Psoas muscle (tissue), 8 donors: ENCODE measurements around the gene STX1A. TPM values are rescaled to one million over a fixed set of nuclear protein-coding genes. Genes with fewer than 3 reads are reported as not detected.

ENCODE experiments used
- ATAC-seq, 4 donors: fragments of 200-7000 bp; cut with Tn5 transposase; one replicate each; pipeline ENCODE4 v1.9.1; 2020; ENCODE audit warnings: moderate library complexity in 3 of 4, mild to moderate bottlenecking in 2 of 4
- DNase-seq, 2 donors: peaks; one replicate each; pipeline ENCODE4 v3.0.0-alpha.2; 2020
- H3K27ac ChIP-seq: fragments of 200-600 bp; one replicate; pipeline ENCODE4 v1.8.0; 2022
- H3K27me3 ChIP-seq, 3 donors: fragments of 200-600 bp in 1 of 3; one replicate each; pipeline versions ENCODE4 v1.6.1 to v1.8.0; 2013 to 2022; ENCODE audit warnings: low read length in 2 of 3, mild to moderate bottlenecking in 2 of 3, moderate library complexity in 1 of 3; ENCODE audit not compliant: insufficient read depth in 3 of 3
- H3K36me3 ChIP-seq, 2 donors: fragments of 200-600 bp in 1 of 2; one replicate each; pipeline versions ENCODE4 v1.6.1 to v1.8.0; 2013 to 2022; ENCODE audit warnings: low read depth in 1 of 2, mild to moderate bottlenecking in 1 of 2, moderate library complexity in 1 of 2; ENCODE audit not compliant: insufficient read depth in 1 of 2
- H3K4me1 ChIP-seq: fragments of 200-600 bp; one replicate; pipeline ENCODE4 v1.8.0; 2022
- H3K4me3 ChIP-seq: fragments of 200-600 bp; one replicate; pipeline ENCODE4 v1.8.0; 2022; ENCODE audit warnings: mild to moderate bottlenecking
- H3K9me3 ChIP-seq: fragments of 200-600 bp; one replicate; pipeline ENCODE4 v1.8.0; 2022
- WGBS, 3 donors: extraction: QIAGEN DNeasy Blood & Tissue Kit; methylation state at CpG; one replicate each; pipeline versions ENCODE4 v1.1.6 to v1.1.7; 2013; 5-methylcytosine and 5-hydroxymethylcytosine counted together
- intact Hi-C, 2 donors: fragments of 100-400 bp; cut with DNase I; formaldehyde crosslinking; loops; one replicate each; pipeline versions ENCODE4 v1.11.0 to v1.14.2; 2022
- polyA plus RNA-seq, 3 donors: library from polyadenylated mRNA; stranded (reverse); fragments of 200-250 nt; gene quantifications; one replicate each; pipeline ENCODE4 v1.2.3, GENCODE V29; 2013
- total RNA-seq, 4 donors: library from RNA; stranded (reverse); fragmentation: NEBNext Ultra II Directional in 2 of 4; extraction: Animal tissue kit (Norgen Biotek cat#: 25700) in 2 of 4; gene quantifications; one replicate each; pipeline versions ENCODE4 v1.2.1 to v1.2.4, GENCODE V29; 2021 to 2023
- TF ChIP-seq, protein P1 (sequence below): fragments of 200-600 bp; IDR thresholded peaks from one replicate; pipeline ENCODE4 v1.8.0; 2022; ENCODE audit warnings: antibody characterized with exemption
- donor health status: healthy with polysubstance abuse.
- donor health status: DM: no; HTN: no; CAD: no; lungs with moderate emphysema.
- donor health status: Bipolar disorder and iron deficiency.
- donor health status: healthy.
- donor health status: DM: yes; HTN: yes; CAD: no.
- donor health status: DM: no; HTN: no; CAD: no.
- donor health status: DM: no; HTN: no; CAD: no.
- donor health status: DM: yes; HTN: yes; CAD: no.

The STX1A gene
- total and polyA plus RNA-seq, 7 donors = 1.9 to 5.4 (median 2.8) TPM

DNA sequence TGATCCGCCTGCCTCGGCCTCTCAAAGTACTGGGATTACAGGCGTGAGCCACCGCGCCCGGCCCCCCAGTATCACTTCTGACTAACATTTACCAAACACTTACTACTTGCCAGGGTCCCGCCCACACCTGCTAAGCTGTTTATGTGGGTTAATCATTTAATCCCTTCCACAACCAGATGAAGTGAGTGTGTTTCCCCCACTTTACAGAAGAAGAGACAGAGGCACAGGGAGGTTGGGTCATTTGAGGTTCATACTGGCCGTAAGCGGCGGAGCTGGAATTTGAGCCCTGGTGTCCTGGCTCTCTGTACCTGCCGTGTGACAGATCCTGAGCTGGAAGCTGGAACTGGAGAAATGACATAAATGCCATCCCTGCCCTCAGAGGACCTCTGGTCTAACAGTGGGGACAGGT lies 66.9 kb downstream of the STX1A start:
- intact Hi-C loops = no loop called here
- Histone ChIP-seq H3K4me1 (no peaks in the 10 kb centered on the region), H3K27ac (no peak overlapping the region), H3K36me3 (no peaks in the 10 kb centered on the region), H3K27me3 (peaks cover 0 to 18% (median 11%) of the 10 kb centered on the region in 3 donors), H3K9me3 (no peaks in the 10 kb centered on the region), H3K4me3 (no peak overlapping the region)
- TF ChIP-seq, protein P1, sequence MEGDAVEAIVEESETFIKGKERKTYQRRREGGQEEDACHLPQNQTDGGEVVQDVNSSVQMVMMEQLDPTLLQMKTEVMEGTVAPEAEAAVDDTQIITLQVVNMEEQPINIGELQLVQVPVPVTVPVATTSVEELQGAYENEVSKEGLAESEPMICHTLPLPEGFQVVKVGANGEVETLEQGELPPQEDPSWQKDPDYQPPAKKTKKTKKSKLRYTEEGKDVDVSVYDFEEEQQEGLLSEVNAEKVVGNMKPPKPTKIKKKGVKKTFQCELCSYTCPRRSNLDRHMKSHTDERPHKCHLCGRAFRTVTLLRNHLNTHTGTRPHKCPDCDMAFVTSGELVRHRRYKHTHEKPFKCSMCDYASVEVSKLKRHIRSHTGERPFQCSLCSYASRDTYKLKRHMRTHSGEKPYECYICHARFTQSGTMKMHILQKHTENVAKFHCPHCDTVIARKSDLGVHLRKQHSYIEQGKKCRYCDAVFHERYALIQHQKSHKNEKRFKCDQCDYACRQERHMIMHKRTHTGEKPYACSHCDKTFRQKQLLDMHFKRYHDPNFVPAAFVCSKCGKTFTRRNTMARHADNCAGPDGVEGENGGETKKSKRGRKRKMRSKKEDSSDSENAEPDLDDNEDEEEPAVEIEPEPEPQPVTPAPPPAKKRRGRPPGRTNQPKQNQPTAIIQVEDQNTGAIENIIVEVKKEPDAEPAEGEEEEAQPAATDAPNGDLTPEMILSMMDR = no peak
- 59 to 72% (median 69%) methylated on average over 10 to 11 of the region's 11 CpGs for WGBS, 3 donors
- no peak for DNase-seq
- no peak for ATAC-seq

DNA sequence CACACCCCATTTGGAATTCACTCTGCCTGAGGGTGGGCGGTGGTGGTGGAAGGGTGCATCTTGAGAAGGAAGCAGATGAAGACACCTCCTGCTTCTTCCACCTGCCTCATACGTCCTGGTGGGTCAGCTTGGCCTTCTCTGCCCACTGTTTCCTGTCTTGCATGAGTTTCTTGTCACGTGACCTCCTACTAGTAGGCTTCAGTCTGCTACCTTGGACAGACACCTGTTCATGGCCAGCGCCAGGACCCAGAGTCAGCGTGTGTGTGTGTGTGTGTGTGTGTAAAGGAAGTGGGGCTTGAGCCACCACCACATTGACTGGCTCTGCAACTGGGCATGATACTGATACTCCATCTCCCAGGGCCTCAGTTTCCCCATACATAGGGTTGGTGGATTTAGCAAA lies 68.9 kb downstream of the STX1A start:
- intact Hi-C loops = no loop called here

DNA sequence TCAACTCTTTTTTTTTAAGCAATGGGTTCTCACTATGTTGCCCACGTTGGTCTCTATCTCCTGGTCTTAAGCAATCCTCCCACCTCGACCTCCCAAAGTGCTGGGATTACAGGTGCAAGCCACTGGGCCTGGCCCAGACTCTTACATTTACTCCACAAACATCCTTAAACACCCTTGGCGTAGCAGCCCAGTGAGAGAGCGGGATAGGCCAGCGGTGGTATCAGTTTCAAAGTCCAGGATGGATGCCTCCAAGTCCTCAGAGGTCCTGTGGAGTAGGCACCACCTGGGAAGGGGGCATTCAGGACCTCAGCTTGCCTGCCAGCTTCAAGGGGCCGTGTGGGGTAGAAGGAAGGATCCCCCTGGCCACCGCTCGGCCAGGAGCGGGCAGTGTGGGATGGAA lies 69.9 kb downstream of the STX1A start:
- 45 to 51% (median 49%) methylated on average over 9 of the region's 9 CpGs for WGBS, 3 donors
- H3K9me3 ChIP-seq = no peaks in the 10 kb centered on the region
- peaks cover 0 to 38% (median 16%) of the 10 kb centered on the region in 3 donors for H3K27me3 ChIP-seq
- no peak overlapping the region for H3K4me3 ChIP-seq
- H3K27ac ChIP-seq = no peak overlapping the region
- DNase-seq (no peak), ATAC-seq (no peak)
- intact Hi-C loops = no loop called here
- H3K4me1 ChIP-seq = no peaks in the 10 kb centered on the region
- H3K36me3 ChIP-seq = no peaks in the 10 kb centered on the region
- TF ChIP-seq, protein P1 = no peak

More for the DNA sequence above, 68.9 kb downstream of the STX1A start:
- no peak overlapping the region for H3K4me3 ChIP-seq
- no peaks in the 10 kb centered on the region for H3K36me3 ChIP-seq
- 61 to 73% (median 65%) methylated on average over 5 of the region's 5 CpGs for WGBS, 3 donors
- no peak overlapping the region for H3K27ac ChIP-seq
- H3K27me3 ChIP-seq = peaks cover 0 to 37% (median 14%) of the 10 kb centered on the region in 3 donors
- ATAC-seq (no peak), DNase-seq (no peak)
- H3K4me1 ChIP-seq = no peaks in the 10 kb centered on the region
- TF ChIP-seq, protein P1 = no peak
- no peaks in the 10 kb centered on the region for H3K9me3 ChIP-seq

Other genes starting within 250 kb of the STX1A start
- gene BAZ1B, start 197.4 kb downstream of the STX1A start, total RNA-seq = 10 to 100 TPM; 39.5 to 49.8 (median 42.3) TPM
- 10 to 100 TPM; 15.7 to 50.6 (median 15.8) TPM for gene BAZ1B, start 197.4 kb downstream of the STX1A start, polyA plus RNA-seq
- 10 to 100 TPM; 55.8 to 96.5 (median 88.1) TPM for gene BCL7B, start 162.0 kb downstream of the STX1A start, total RNA-seq
- 100 to 1,000 TPM in 2 of 3 donors, 10 to 100 TPM in 1; 88.7 to 130 (median 105) TPM for gene BCL7B, start 162.0 kb downstream of the STX1A start, polyA plus RNA-seq
- gene TBL2, start 141.1 kb downstream of the STX1A start, total RNA-seq = 10 to 100 TPM; 10.3 to 16.1 (median 11.8) TPM
- 10 to 100 TPM in 1 of 3 donors, 1 to 10 TPM in 2; 8.1 to 15.0 (median 9.6) TPM for gene TBL2, start 141.1 kb downstream of the STX1A start, polyA plus RNA-seq
- 10 to 100 TPM; 16.3 to 65.2 (median 27.6) TPM for gene MLXIPL, start 95.1 kb downstream of the STX1A start, total RNA-seq
- 10 to 100 TPM; 11.1 to 43.6 (median 14.1) TPM for gene MLXIPL, start 95.1 kb downstream of the STX1A start, polyA plus RNA-seq
- gene VPS37D, start 51.8 kb downstream of the STX1A start, total RNA-seq = 1 to 10 TPM in 1 of 4 donors, under 1 TPM in 3; 0.18 to 1.1 (median 0.72) TPM
- under 1 TPM; 0.29 to 0.72 (median 0.42) TPM for gene VPS37D, start 51.8 kb downstream of the STX1A start, polyA plus RNA-seq
- gene DNAJC30, start 36.2 kb downstream of the STX1A start, total RNA-seq = 10 to 100 TPM in 2 of 4 donors, 1 to 10 TPM in 2; 8.7 to 13.9 (median 10.6) TPM
- gene DNAJC30, start 36.2 kb downstream of the STX1A start, polyA plus RNA-seq = 1 to 10 TPM; 4.3 to 9.8 (median 8.3) TPM
- gene BUD23, start 36.1 kb downstream of the STX1A start, total RNA-seq = 10 to 100 TPM; 50.4 to 96.2 (median 83.4) TPM
- 100 to 1,000 TPM; 106 to 155 (median 149) TPM for gene BUD23, start 36.1 kb downstream of the STX1A start, polyA plus RNA-seq
- gene ABHD11, start 19.1 kb upstream of the STX1A start, total RNA-seq = 10 to 100 TPM in 2 of 4 donors, 1 to 10 TPM in 2; 6.8 to 16.9 (median 11.5) TPM
- 10 to 100 TPM in 2 of 3 donors, 1 to 10 TPM in 1; 7.4 to 26.6 (median 14.1) TPM for gene ABHD11, start 19.1 kb upstream of the STX1A start, polyA plus RNA-seq
- under 1 TPM in 1 of 4 donors, not detected in 3; 0.17 TPM for gene CLDN3, start 50.6 kb upstream of the STX1A start, total RNA-seq
- under 1 TPM in 2 of 3 donors, not detected in 1; 0.04 to 0.16 TPM for gene CLDN3, start 50.6 kb upstream of the STX1A start, polyA plus RNA-seq
- gene CLDN4, start 111.3 kb upstream of the STX1A start, total RNA-seq = under 1 TPM in 2 of 4 donors, not detected in 2; 0.15 to 0.16 TPM
- under 1 TPM in 2 of 3 donors, not detected in 1; 0.10 to 0.16 TPM for gene CLDN4, start 111.3 kb upstream of the STX1A start, polyA plus RNA-seq
- under 1 TPM in 3 of 4 donors, not detected in 1; 0.24 to 0.84 (median 0.50) TPM for gene METTL27, start 122.8 kb upstream of the STX1A start, total RNA-seq
- under 1 TPM; 0.09 to 0.21 (median 0.11) TPM for gene METTL27, start 122.8 kb upstream of the STX1A start, polyA plus RNA-seq
- not detected for gene TMEM270, start 141.5 kb upstream of the STX1A start, total RNA-seq
- gene TMEM270, start 141.5 kb upstream of the STX1A start, polyA plus RNA-seq = not detected